GM18508 (cell line): ENCODE results near the gene SETD6.
"Not testable (repeated sequence)": the region's sequence is repeated elsewhere in the genome, so short reads cannot be mapped to it uniquely, and the experiment has no call there.

ENCODE experiments used
- ATAC-seq: cut with Tn5 transposase; IDR thresholded peaks from one replicate; pipeline ENCODE4 v1.9.1; 2021; ENCODE audit warnings: moderate number of reproducible peaks; ENCODE audit not compliant: insufficient read depth, unreplicated experiment

Gene SETD6

DNA sequence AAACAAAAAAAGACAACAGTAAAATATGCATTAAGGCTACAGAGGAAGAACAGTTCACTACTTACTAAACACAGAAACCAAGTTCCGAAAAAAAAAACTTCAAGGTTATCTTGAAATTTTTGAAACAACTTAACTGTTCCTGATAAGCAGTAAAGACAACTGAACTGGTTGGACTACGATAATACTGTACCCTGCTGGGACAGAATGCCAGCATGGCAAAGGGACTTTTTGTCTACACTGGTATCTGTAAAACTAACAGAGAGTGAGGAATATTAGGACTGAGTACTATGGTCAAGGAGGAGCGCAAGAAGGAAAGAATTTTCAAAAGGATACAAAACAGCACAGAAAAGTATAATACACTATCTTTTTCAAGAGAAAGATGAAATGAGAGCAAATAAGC, 19.8 kb downstream of the SETD6 start:
- no peak for ATAC-seq

DNA sequence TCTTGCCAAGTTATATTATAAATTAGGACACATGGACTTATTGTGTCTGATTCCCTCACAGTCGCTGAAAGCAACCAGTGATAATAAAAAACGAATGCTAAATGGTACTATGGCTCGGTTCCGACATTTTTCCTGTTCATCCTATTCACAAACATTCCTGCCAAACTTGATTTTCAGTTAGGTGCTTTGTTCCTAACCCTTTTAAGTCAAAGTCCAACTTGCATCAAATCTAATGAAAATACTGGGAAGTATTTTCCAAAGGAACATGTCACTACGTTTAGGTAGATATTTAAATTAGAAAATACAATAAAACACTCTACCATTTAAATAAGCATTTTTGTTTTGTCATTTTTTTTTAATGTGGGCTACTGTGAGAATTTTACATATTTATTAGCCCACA, 21.0 kb downstream of the SETD6 start:
- ATAC-seq: no peak

DNA sequence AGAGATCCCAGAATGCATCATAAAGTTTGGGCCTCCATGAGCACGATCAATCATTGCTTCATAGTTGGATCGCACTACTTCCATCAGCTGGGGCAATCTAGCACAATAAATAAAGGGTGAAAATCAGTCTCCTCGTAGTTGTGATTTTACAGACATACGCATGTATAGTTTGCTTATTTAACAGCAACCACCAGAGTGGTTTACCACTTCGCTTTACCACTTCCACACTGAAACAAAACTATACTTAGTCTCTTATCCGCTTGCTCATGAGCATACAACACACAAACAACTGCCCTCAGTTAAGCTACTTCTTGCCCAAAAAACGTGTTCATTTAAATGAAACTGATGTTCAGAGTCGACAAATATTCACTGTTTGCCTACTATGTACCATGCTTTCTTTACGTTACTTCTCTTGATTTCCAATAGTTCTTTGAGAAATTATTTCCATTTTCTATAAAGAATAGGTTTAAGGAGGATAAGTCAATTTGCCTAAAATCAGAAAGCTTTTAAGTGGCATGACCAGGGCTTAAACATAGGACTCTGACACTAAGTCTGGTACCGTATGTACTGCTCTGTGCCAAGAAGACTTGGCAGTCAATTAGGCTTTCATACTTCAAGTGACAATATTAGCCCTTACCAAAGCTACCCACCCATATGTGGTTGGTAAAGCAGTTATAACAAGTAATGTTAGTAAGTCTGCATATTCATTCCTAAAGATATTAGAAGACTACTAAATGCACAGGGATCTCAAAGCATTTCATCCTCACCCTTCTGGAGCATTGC, 22.0 kb downstream of the SETD6 start:
- no peak for ATAC-seq

DNA sequence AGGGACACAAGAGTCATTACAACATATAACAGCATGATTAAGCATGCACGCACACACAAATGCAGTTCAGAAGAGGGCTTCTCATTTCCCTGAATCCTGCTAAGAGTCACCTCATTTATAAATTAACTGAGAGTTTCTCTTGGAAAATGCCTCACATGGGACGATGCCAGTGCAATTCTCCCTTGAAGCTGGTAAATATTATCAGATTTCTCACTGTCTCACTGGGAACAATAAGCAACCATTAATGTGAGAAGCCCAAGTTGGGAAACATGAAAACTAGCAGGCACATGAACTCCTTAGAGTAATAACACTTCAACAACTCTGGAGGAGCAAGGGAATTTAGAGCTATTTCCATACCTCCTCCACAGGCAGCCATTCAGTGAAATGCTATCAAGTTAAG, 26.4 kb downstream of the SETD6 start:
- ATAC-seq: no peak

DNA sequence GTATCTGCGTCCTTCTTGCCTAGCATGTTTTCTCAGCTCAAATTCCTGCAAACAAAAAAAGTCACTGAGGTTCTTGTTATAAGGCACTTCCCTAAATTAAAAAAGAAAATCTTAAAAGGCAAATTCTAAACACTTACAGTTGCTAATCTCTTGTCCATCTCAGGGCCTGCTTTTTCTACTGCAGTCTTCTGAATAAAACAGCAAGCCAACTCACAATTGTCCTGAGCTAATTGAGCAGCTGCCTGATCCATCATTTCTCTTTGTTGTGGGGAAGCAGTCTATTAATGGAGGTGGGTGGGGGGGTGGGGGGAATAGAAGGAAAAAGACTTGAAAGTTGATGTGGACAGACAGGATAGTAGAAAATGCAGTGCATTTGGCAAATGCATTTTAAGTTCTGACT, 27.0 kb downstream of the SETD6 start:
- no peak for ATAC-seq

DNA sequence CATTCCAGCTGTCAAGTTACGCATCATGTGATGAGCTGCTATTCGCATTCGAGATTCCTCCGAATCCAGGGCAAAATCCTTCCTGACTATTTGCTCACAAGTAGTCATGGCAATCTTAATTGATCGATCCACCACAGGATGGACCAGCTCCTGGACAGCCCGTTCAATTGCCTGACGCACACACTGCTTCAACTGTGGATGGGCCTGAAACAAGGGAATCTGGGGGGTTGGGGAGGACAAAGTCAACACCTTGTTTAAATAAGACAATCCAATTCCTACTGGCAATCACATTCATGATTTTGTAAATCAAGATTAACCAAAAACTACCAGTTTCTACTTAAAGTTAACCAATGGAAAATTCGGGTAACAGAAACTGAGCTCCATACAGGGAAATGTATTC, 28.4 kb downstream of the SETD6 start:
- no peak for ATAC-seq

DNA sequence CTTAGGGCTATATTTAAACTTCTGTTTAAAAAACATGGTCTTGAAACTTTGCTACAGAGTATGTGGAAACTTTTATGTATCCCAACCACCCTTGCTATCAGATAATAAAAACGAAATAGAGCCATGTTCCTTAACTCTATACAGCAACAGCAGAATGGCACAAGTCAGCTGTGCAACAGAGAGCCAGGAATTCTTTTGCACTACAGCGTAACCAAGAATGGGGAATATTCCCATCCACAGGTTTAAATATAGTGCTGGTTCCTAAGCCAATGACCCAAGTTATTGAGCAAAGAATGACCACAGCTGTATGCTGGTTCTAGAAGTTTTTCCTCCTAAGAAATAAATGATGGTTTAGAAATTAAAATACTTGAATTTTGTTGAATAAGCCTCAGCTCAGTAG, 33.1 kb downstream of the SETD6 start:
- no peak for ATAC-seq

DNA sequence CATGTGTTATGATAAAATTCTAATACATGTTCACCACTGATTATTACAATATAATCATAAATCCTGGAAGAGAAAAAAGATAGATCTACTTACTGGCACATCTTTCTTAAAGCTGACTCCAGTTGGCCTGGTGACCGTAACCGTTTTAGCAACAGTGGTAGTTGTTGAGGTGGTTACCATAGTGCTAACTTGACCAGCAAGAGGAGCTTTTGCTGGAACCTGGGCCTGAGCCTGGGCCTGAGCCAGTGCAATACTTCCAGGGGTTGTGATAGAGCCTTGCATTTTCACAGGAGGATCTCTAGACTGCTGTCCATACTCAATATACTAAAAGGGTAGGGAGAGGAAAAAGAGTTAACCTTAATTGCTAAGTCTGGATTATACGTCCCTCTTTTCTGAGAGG, 36.2 kb downstream of the SETD6 start:
- ATAC-seq: no peak

DNA sequence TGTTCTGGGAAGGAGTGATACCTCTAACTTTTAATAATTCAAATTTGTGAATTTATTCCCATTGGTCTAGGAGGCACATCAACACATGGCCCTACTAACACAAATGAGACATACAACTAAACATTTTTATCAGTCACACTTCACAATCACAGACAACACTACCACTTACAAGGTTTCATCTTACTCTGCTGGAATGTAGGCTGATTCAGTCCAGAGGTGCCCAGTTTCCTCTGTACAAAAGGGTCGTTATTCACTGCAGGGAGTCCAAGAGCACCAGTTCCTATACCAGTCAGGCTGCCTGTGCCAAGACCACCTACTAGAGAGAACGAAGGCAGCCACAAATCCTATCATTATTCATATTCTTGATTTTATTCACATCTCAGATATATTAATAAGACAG, 41.4 kb downstream of the SETD6 start:
- no peak for ATAC-seq

DNA sequence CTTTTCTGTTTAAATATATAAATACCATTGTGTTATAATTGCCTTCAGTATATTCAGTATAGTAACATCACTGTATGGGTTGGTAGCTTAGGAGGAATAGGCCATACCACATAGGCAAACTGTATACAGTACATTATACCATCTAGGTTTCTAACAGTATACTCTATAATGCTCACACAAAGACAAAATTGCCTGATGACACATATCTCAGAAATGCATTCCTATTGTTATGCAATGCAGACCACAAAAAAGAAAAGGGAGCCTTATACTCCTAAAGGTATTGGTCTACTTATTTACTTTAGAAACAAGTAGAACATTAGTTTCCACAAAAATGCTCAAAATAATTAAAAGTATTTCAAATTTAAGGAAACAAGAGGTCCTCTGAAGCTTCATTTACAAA, 47.9 kb downstream of the SETD6 start:
- ATAC-seq: no peak

DNA sequence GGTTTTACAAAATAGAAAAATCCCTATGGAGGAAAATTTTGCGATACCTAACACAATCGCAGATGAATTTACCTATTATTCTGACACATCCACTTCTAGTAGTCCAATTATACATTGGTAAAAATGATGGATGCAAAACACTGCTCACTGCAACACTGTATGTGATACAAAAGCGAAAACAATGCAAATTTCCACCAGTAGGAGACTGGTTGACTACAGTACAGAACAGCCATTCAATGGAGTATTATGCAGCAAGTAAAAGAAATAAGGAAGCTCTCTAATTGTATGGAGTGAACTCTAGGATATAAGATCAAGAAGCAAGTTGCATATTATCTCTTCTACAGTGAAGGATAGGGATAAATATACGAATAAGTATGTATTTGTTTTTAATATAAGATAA, 48.5 kb downstream of the SETD6 start:
- no peak for ATAC-seq

DNA sequence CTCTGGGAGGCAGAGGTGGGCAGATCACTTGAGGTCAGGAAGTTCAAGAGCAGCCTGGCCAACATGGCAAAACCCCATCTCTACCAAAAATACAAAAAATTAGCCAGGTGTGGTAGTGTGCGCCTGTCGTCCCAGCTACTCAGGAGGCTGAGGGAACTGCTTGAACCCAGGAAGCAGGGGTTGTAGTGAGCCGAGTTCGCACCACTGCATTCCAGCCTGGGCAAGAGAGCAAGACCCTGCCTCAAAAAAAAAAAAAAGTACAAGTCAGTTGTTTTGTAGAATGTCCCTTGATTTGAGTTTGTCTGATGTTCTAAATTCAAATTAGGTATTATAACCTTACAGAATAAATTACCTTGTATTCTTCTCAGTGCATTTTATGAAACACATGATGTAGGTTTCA, 50.4 kb downstream of the SETD6 start:
- not testable (repeated sequence) for ATAC-seq
